CMK (cell line): ENCODE results near the gene SPG7.

Experiments
- DNase-seq: peaks from one replicate; pipeline ENCODE4 v3.0.0-alpha.2; 2010; ENCODE audit warnings: low read depth

SPG7 gene

GRCh38 chr16:89600427-89600826 is 92.2 kb downstream of the SPG7 start:
- no peak for DNase-seq

GRCh38 chr16:89600956-89601355 is 92.8 kb downstream of the SPG7 start:
- no peak for DNase-seq

- DNase-seq, result no peak
These were observed 93.7 kb downstream of the SPG7 start for GRCh38 chr16:89601906-89602272.

GRCh38 chr16:89602273-89602951 is 94.2 kb downstream of the SPG7 start:
- no peak for DNase-seq

GRCh38 chr16:89602952-89603590 is 94.9 kb downstream of the SPG7 start:
- no peak for DNase-seq

- DNase-seq, result no peak
These were observed 96.6 kb downstream of the SPG7 start for GRCh38 chr16:89604764-89605163.

GRCh38 chr16:89605186-89605970 is 97.2 kb downstream of the SPG7 start:
- DNase-seq, result no peak

- DNase-seq, result no peak
These were observed 97.8 kb downstream of the SPG7 start for GRCh38 chr16:89606006-89606405.
